Measurements from ENCODE around the gene DNMT3L. TPM values are rescaled to one million over a fixed set of nuclear protein-coding genes. Genes with fewer than 3 reads are reported as not detected.
"Not testable (repeated sequence)": the region's sequence is repeated elsewhere in the genome, so short reads cannot be mapped to it uniquely, and the experiment has no call there.

Gene DNMT3L
- total RNA-seq, 1 donor from 2014 or later, result not detected

DNA sequence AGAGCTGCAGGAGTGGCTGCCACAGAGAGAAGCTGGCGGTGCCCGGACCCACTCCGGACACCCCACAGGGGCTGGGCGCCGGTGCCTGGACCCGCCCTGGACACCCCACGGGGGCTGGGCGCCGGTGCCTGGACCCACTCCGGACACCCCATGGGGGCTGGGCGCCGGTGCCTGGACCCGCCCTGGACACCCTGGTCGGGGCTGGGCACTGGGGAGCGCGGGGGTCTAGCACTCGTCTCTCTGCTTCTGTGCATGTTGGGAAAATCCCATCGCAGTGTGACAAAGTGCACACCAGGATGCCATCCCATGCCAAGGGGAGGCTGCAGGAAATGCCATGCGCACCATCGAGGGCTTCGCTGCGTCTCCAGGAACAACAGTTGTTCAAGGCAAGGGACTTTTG, 32.1 kb downstream of the DNMT3L start:
- DNase-seq (ENCODE audit: low spot score); H3K36me3 Mint-ChIP-seq (ENCODE audit: low read depth); H3K27me3 Mint-ChIP-seq (ENCODE audit: low read depth); H3K27ac Mint-ChIP-seq (ENCODE audit: unreplicated experiment); H3K4me3 Mint-ChIP-seq (ENCODE audit: unreplicated experiment); H3K9me3 Mint-ChIP-seq (ENCODE audit: low read depth); H3K4me1 Mint-ChIP-seq (ENCODE audit: low read depth): not testable (repeated sequence)

DNA sequence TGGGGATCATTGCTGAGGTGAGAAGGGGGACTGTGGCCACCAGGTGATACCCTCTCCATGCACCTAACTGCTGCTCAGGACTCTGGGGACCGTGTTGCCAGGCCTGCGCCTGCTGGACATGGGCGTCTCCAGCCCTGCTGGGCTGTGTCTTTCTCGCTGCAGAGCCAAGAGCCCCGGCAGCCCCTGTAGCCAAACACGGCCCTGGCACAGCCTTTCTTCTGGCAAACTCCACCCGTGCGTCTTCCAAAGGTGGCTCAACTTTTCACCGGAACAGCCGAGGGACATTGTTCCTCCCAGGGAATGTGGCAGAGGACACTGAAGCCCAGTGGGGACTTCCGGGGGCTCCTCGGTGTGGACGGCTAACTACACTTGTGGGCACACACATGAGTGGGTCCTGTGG, 33.6 kb downstream of the DNMT3L start:
- not testable (repeated sequence) for DNase-seq (ENCODE audit: low spot score); H3K27me3 Mint-ChIP-seq (ENCODE audit: low read depth); H3K27ac Mint-ChIP-seq (ENCODE audit: unreplicated experiment); H3K36me3 Mint-ChIP-seq (ENCODE audit: low read depth); H3K4me1 Mint-ChIP-seq (ENCODE audit: low read depth); H3K4me3 Mint-ChIP-seq (ENCODE audit: unreplicated experiment); H3K9me3 Mint-ChIP-seq (ENCODE audit: low read depth)

DNA sequence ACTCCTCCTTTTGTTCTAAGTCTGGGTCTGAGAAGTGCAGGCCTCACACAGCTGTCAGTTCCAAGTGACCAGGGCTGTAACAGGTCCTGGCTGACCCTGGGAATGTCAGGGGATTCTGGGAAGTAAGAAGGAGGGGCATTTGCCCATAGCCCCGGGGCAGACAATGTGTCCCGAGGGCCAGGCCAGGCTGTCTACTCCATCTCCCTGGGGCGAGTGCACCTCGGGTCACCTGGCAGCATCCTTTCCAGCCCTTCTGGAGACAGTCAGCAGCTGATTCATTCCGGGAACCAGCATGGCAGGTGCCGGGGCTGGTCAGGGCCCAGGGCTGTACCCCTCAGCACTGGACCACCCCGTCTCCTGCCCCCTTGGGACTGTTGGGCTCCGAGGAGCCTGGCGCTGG, 34.1 kb downstream of the DNMT3L start:
- H3K27me3 Mint-ChIP-seq (ENCODE audit: low read depth); H3K27ac Mint-ChIP-seq (ENCODE audit: unreplicated experiment): not testable (repeated sequence)

DNA sequence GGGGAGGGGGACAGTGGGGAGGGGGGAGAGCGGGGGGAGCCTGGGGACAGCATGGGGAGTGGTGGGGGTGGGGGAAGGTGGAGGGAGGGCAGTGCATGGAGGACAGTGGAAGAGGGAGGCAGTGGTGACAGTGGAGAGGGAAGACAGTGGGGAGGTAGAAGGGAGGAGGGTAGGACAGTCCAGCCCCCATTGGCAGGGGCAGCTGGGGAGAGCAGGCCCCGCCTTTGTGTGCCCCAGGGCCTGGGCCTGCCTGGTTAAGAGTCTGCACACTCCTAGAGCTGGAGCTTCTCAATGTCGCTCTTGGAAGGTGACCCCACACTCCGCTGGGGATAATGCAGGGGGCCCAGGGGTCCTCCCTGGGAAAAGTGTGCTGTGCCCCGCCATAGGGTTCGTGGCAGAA, 36.1 kb downstream of the DNMT3L start:
- not testable (repeated sequence) for H3K27ac Mint-ChIP-seq (ENCODE audit: unreplicated experiment); H3K4me3 Mint-ChIP-seq (ENCODE audit: unreplicated experiment); H3K9me3 Mint-ChIP-seq (ENCODE audit: low read depth); H3K4me1 Mint-ChIP-seq (ENCODE audit: low read depth); DNase-seq (ENCODE audit: low spot score); H3K36me3 Mint-ChIP-seq (ENCODE audit: low read depth); H3K27me3 Mint-ChIP-seq (ENCODE audit: low read depth)

More for the DNA sequence above, 34.1 kb downstream of the DNMT3L start:
- DNase-seq (ENCODE audit: low spot score); H3K36me3 Mint-ChIP-seq (ENCODE audit: low read depth); H3K9me3 Mint-ChIP-seq (ENCODE audit: low read depth); H3K4me3 Mint-ChIP-seq (ENCODE audit: unreplicated experiment); H3K4me1 Mint-ChIP-seq (ENCODE audit: low read depth): not testable (repeated sequence)

DNA sequence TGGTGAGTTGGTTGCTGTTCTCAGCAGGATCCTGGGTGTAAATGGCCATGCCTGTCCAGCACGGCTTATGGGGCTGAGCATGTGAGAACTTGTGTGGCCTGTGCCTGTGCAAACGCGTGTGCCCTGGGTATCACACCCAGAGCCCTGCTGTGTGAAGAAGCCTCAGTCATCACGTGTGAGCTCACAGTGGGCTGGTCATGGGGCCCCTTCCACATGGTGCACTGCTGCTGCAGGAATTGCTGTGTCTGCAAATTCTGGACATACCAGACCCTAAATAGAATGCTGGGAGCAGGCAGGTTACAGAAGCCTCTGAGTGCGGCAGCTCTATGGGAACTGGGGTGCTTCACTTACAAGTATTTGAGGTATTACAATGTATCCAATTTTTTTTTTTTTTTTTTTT, 38.4 kb downstream of the DNMT3L start:
- not testable (repeated sequence) for H3K9me3 Mint-ChIP-seq (ENCODE audit: low read depth); H3K36me3 Mint-ChIP-seq (ENCODE audit: low read depth); H3K27me3 Mint-ChIP-seq (ENCODE audit: low read depth); H3K4me3 Mint-ChIP-seq (ENCODE audit: unreplicated experiment); H3K27ac Mint-ChIP-seq (ENCODE audit: unreplicated experiment); DNase-seq (ENCODE audit: low spot score); H3K4me1 Mint-ChIP-seq (ENCODE audit: low read depth)

DNA sequence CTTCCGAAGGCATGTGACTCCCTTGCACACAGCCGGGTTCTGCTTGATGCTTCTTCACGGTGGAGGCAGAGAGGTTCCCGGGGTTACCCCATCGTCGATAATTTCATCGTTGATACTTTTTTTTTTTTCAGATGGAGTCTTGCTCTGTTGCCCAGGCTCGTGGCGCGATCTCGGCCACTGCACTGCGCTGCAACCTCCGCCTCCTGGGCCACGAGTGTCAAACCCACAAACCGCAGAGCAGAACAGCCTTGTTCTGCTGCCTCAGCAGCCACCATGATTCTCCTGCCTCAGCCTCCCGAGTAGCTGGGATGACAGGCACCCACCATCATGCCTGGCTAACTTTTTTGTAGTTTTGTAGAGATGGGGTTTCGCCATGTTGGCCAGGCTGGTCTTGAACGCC, 41.0 kb downstream of the DNMT3L start:
- not testable (repeated sequence) for H3K4me3 Mint-ChIP-seq (ENCODE audit: unreplicated experiment); H3K36me3 Mint-ChIP-seq (ENCODE audit: low read depth); H3K9me3 Mint-ChIP-seq (ENCODE audit: low read depth); H3K27me3 Mint-ChIP-seq (ENCODE audit: low read depth); H3K4me1 Mint-ChIP-seq (ENCODE audit: low read depth); DNase-seq (ENCODE audit: low spot score); H3K27ac Mint-ChIP-seq (ENCODE audit: unreplicated experiment)

DNA sequence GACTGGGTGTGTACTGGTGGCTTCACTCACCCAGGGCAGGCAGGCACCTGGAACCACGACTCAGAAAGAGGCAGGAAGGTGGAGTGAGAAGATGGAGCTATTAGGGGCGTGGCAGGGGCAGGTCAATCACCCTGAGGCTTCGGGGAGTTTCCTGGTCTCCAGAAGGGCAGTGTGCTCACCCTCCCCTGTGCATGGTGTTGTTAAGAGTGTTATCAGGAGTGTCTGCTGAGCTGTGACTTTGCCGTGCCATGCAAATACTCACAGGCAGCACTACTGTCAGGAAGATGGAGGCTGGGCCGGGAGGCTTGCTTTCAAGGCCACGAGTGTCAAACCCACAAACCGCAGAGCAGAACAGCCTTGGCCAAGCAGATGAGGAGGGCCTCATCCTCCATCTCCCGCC, 43.2 kb downstream of the DNMT3L start:
- DNase-seq (ENCODE audit: low spot score); H3K36me3 Mint-ChIP-seq (ENCODE audit: low read depth); H3K27ac Mint-ChIP-seq (ENCODE audit: unreplicated experiment); H3K4me1 Mint-ChIP-seq (ENCODE audit: low read depth); H3K4me3 Mint-ChIP-seq (ENCODE audit: unreplicated experiment); H3K9me3 Mint-ChIP-seq (ENCODE audit: low read depth); H3K27me3 Mint-ChIP-seq (ENCODE audit: low read depth): not testable (repeated sequence)

DNA sequence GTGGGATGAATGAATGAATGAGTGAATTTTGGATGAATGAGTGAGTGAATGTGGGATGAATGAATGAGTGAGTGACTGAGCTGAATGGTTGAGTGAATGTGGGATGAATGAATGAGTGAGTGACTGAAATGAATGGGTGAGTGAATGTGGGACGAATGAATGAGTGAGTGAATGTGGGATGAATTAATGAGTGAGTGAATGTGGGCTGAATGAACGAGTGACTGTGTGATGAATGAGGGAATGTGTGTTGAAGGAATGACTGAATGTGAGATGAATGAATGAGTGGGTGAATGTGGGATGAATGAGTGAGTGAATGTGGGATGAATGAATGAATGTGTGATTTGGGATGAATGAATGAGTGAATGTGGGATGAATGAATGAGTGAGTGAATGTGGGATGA, 49.7 kb downstream of the DNMT3L start:
- not testable (repeated sequence) for H3K9me3 Mint-ChIP-seq (ENCODE audit: low read depth); H3K27ac Mint-ChIP-seq (ENCODE audit: unreplicated experiment); H3K27me3 Mint-ChIP-seq (ENCODE audit: low read depth); H3K36me3 Mint-ChIP-seq (ENCODE audit: low read depth); H3K4me1 Mint-ChIP-seq (ENCODE audit: low read depth); DNase-seq (ENCODE audit: low spot score); H3K4me3 Mint-ChIP-seq (ENCODE audit: unreplicated experiment)

DNA sequence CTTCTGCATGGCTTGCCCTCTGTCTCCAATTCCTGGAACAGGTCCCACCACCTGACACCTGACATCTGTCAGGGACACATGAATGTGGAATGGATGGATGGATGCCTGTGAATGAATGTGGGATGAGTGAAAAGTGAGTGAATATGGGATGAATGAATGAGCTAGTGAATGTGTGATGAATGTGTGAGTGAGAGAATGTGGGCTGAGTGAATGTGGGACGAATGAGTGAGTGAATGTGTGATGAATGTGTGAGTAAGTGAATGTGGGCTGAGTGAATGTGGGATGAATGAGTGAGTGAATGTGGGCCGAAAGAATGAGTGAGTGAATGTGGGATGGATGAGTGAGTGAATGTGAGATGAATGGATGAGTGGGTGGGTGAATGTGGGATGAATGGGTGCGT, 50.1 kb downstream of the DNMT3L start:
- not testable (repeated sequence) for H3K4me3 Mint-ChIP-seq (ENCODE audit: unreplicated experiment); DNase-seq (ENCODE audit: low spot score); H3K36me3 Mint-ChIP-seq (ENCODE audit: low read depth); H3K4me1 Mint-ChIP-seq (ENCODE audit: low read depth); H3K27ac Mint-ChIP-seq (ENCODE audit: unreplicated experiment); H3K9me3 Mint-ChIP-seq (ENCODE audit: low read depth); H3K27me3 Mint-ChIP-seq (ENCODE audit: low read depth)

DNA sequence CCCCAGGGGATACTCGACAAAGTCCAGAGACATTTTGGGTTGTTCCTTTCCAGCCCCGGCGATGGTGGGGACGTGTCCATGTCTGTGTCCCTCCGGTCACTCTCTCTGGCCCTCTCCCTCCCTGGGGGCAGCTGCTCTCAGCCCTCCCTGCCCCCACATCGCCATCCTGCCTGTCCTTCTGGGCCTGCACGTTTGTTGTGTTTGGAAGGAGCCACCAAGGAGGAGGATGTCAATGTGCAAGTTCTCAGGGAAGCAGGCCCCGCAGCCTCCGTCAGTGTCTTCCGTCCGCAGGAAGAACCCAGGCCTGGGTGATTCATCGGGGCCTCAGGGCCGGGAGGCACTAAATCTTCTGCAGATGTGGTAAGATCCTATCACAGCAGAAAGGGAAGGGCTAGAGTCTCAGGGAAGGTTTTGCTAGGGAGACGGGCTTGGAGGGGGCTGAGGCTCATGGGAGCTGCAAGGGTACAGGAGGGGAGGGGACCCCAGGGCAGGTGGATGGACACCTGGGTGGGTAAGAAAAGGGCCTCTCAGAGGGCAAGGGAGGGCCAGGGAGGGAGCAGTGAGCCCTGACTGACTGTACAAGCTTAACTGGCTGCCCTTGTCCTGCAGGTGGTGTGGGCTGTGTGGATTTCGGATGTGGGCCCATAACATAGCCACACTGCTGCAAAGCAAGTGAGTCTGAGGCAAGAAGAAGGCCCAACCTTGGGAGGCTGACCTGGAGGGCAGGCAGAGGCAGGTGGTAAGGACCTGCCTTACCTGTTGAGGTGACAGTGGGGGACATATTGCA, 53.6 kb downstream of the DNMT3L start:
- H3K27ac Mint-ChIP-seq (ENCODE audit: unreplicated experiment); H3K4me1 Mint-ChIP-seq (ENCODE audit: low read depth); H3K36me3 Mint-ChIP-seq (ENCODE audit: low read depth); H3K9me3 Mint-ChIP-seq (ENCODE audit: low read depth); H3K4me3 Mint-ChIP-seq (ENCODE audit: unreplicated experiment); H3K27me3 Mint-ChIP-seq (ENCODE audit: low read depth); DNase-seq (ENCODE audit: low spot score): not testable (repeated sequence)

DNA sequence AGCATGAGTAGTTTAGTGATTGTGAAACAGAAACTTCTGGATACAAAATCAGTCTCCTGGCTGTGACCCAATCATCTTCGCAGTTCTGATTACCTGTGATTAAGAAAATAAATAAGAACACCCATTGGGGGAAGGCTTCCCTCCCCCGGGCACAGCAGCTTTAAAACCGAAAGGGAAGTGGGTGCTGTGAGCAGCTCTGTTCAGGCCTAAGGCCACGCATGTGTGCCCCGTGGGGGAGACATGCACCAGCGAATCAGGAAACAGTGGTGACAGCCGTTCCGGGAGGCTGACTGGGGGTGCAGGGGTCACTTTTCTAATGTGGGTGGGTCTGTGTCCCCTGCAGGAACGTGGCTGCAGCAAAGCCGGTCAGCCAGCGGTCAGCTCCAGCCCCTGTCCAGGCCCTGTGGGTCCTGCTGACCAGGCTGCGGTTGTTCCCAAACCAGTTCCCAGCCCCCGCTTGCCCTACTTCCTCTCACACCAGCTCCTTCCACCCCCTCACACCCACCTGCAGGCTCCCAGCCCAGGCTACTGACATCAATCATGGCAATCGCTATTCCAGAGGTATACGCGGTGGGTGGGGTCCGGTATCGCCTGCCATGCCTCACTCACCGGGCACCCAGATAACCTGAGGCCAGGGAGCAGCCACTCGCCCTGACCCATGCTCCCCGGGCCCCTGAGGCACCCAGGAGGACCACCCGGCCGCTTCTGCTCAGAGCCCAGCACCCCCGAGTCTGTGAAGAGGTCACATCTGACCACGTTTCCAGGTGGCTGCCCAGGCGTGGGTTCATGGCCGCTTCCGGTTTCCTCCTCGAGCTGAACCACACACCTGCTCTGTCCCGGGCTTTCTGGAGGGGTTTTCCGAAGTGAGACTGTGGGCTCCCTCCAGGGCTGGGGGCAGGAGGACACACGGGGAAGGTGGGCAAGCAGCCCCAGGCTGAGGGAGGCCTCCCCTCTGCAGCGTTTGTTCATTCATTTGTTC, 54.7 kb downstream of the DNMT3L start:
- not testable (repeated sequence) for H3K36me3 Mint-ChIP-seq (ENCODE audit: low read depth); H3K4me3 Mint-ChIP-seq (ENCODE audit: unreplicated experiment); DNase-seq (ENCODE audit: low spot score); H3K4me1 Mint-ChIP-seq (ENCODE audit: low read depth); H3K9me3 Mint-ChIP-seq (ENCODE audit: low read depth); H3K27me3 Mint-ChIP-seq (ENCODE audit: low read depth); H3K27ac Mint-ChIP-seq (ENCODE audit: unreplicated experiment)

DNA sequence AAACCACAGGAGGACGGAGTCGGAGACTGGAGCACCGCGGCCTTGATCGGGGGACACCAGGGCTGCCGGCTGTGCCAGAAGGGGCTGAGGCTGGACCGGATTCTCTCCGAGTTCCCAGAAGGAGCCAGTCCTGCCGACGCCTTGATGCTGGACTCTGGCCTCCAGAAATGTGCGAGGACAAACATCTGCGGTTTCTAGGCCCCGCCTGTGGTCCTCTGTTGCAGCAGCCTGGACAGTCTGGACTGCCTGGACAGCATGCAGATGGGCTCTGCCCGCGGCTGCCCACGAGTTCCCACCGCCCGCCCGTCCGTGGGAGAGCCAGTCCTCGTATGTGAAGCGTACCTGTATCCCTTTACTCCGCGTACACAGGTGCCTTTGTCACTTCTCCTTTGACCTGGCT, 55.5 kb downstream of the DNMT3L start:
- not testable (repeated sequence) for H3K27me3 Mint-ChIP-seq (ENCODE audit: low read depth); H3K4me1 Mint-ChIP-seq (ENCODE audit: low read depth); H3K9me3 Mint-ChIP-seq (ENCODE audit: low read depth); H3K36me3 Mint-ChIP-seq (ENCODE audit: low read depth); H3K27ac Mint-ChIP-seq (ENCODE audit: unreplicated experiment); DNase-seq (ENCODE audit: low spot score); H3K4me3 Mint-ChIP-seq (ENCODE audit: unreplicated experiment)
